Muscle layer of duodenum (tissue), 2 donors: Measurements from ENCODE around the gene HECW1.
"Not testable (repeated sequence)": the region's sequence is repeated elsewhere in the genome, so short reads cannot be mapped to it uniquely, and the experiment has no call there.

ENCODE experiments used
- H3K27ac ChIP-seq: one replicate; pipeline ENCODE4 v1.7.0; 2013; ENCODE audit warnings: mild to moderate bottlenecking, low read length
- H3K27me3 ChIP-seq: one replicate; pipeline ENCODE4 v1.7.0; 2013; ENCODE audit warnings: low read depth, mild to moderate bottlenecking, control low read depth, low read length
- H3K36me3 ChIP-seq, 2 donors: one replicate each; pipeline ENCODE4 v1.7.0; 2013; ENCODE audit warnings: low read length in 2 of 2, control low read depth in 1 of 2, mild to moderate bottlenecking in 1 of 2; ENCODE audit not compliant: insufficient read depth in 2 of 2, control insufficient read depth in 1 of 2
- H3K4me1 ChIP-seq, 2 donors: one replicate each; pipeline ENCODE4 v1.7.0; 2013; ENCODE audit warnings: low read length in 2 of 2, mild to moderate bottlenecking in 2 of 2, control low read depth in 1 of 2, moderate library complexity in 1 of 2; ENCODE audit not compliant: insufficient read depth in 2 of 2, control insufficient read depth in 1 of 2
- H3K4me3 ChIP-seq, 2 donors: one replicate each; pipeline ENCODE4 v1.7.0; 2013; ENCODE audit warnings: low read length in 2 of 2, low read depth in 1 of 2, mild to moderate bottlenecking in 1 of 2
- H3K9me3 ChIP-seq, 2 donors: one replicate each; pipeline ENCODE4 v1.7.0; 2013; ENCODE audit warnings: low read length in 2 of 2, control low read depth in 1 of 2, mild to moderate bottlenecking in 1 of 2; ENCODE audit not compliant: control insufficient read depth in 1 of 2
- donor health status: healthy.

Gene HECW1

GRCh38 chr7:43481902-43482678, 369.6 kb downstream of the HECW1 start:
- no peaks in the 10 kb centered on the region for H3K27me3 ChIP-seq
- no peak overlapping the region for H3K4me3 ChIP-seq
- no peak overlapping the region for H3K27ac ChIP-seq
- H3K4me1 ChIP-seq: no peaks in the 10 kb centered on the region
- no peaks in the 10 kb centered on the region for H3K9me3 ChIP-seq
- no peaks in the 10 kb centered on the region for H3K36me3 ChIP-seq

- Histone ChIP-seq H3K4me3 (no peak overlapping the region), H3K9me3 (no peaks in the 10 kb centered on the region), H3K36me3 (no peaks in the 10 kb centered on the region), H3K4me1 (no peaks in the 10 kb centered on the region), H3K27ac (no peak overlapping the region), H3K27me3 (no peaks in the 10 kb centered on the region)
Observed at GRCh38 chr7:43482679-43483252, 370.3 kb downstream of the HECW1 start.

GRCh38 chr7:43484678-43485395, 372.4 kb downstream of the HECW1 start:
- no peaks in the 10 kb centered on the region for H3K9me3 ChIP-seq
- no peak overlapping the region for H3K4me3 ChIP-seq
- no peaks in the 10 kb centered on the region for H3K36me3 ChIP-seq
- H3K4me1 ChIP-seq: peaks cover 0 to 4% of the 10 kb centered on the region in 2 donors
- H3K27ac ChIP-seq: no peak overlapping the region
- H3K27me3 ChIP-seq: no peaks in the 10 kb centered on the region

GRCh38 chr7:43485580-43485979, 373.1 kb downstream of the HECW1 start:
- H3K9me3 ChIP-seq: no peaks in the 10 kb centered on the region
- H3K27me3 ChIP-seq: no peaks in the 10 kb centered on the region
- no peaks in the 10 kb centered on the region for H3K36me3 ChIP-seq
- peaks cover 0 to 4% of the 10 kb centered on the region in 2 donors for H3K4me1 ChIP-seq
- no peak overlapping the region for H3K4me3 ChIP-seq
- H3K27ac ChIP-seq: no peak overlapping the region

DNA sequence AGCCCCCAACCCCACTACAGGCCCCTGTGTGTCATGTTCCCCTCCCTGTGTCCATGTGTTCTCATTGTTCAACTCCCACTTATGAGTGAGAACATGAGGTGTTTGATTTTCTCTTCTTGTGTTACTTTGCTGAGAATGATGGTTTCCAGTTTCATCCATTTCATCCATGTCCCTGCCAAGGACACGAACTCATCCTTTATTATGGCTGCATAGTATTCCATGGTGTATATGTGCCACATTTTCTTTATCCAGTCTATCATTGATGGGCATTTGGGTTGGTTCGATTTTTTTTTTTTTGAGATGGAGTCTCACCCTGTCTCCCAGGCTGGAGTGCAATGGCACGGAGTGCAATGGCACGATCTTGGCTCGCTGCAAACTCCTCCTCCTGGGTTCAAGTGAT, 373.6 kb downstream of the HECW1 start:
- H3K4me3 ChIP-seq, H3K9me3 ChIP-seq, H3K4me1 ChIP-seq: not testable (repeated sequence)

DNA sequence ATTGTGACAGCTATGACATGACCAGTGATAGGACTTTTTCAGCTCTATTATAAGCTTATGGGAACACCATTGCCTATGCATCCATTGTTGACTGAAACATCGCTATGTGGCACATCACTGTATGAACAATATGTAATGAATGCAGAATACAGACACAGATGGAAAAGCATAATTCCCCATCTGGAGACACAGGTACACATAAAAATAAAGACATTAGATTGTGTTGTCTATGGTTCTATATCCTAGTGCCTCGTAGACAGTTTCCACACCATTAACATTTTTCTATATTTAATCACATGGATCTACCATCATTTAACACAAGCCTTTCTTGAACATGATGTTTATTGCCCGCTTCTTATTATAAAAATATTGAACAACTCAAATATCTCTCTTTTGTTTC, 374.2 kb downstream of the HECW1 start:
- Histone ChIP-seq H3K4me3 (no peak overlapping the region), H3K36me3 (no peaks in the 10 kb centered on the region), H3K9me3 (no peaks in the 10 kb centered on the region), H3K4me1 (peaks cover 0 to 4% of the 10 kb centered on the region in 2 donors), H3K27me3 (no peaks in the 10 kb centered on the region), H3K27ac (no peak overlapping the region)

More for the DNA sequence above, 373.6 kb downstream of the HECW1 start:
- H3K27ac ChIP-seq, H3K27me3 ChIP-seq, H3K36me3 ChIP-seq: not testable (repeated sequence)

DNA sequence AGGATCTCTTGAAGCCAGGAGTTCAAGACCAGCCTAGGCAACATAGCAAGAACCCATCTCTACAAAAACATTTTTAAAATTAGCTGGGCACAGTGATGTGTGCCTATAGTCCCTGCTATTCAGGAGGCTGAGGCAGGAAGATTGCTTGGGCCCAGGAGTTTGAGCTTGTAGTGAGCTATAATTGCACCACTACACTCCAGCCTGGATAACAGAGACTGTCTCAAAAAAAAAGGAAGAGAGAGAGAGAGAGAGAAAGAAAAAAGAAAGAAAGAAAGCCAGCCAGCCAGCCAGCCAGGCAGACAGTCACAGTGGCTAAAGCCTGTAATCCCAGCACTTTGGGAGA, 375.3 kb downstream of the HECW1 start:
- no peak overlapping the region for H3K4me3 ChIP-seq
- no peaks in the 10 kb centered on the region for H3K27me3 ChIP-seq
- H3K27ac ChIP-seq: no peak overlapping the region
- H3K36me3 ChIP-seq: no peaks in the 10 kb centered on the region
- peaks cover 0 to 4% of the 10 kb centered on the region in 2 donors for H3K4me1 ChIP-seq
- H3K9me3 ChIP-seq: no peaks in the 10 kb centered on the region

DNA sequence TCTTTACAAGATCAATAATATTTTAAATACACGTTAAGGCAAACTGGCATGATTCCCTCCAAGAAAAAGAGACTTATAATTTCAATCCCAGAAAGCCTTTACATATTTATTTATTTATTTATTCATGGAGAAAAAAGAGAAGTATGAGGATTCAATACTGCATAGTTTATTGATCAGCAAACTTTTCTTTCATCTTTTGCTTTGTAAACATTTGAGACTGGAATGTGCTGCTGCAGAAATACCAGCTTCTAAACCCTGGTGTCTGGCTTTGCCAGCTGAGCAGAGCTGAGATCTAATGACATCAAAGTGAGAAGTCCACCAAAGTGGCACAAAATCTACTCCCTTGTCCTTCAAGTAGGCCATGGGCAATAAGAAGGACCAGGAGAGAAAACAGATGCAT, 376.8 kb downstream of the HECW1 start:
- Histone ChIP-seq H3K36me3 (no peaks in the 10 kb centered on the region), H3K4me1 (peaks cover 0 to 4% of the 10 kb centered on the region in 2 donors), H3K9me3 (no peaks in the 10 kb centered on the region), H3K27ac (no peak overlapping the region), H3K27me3 (no peaks in the 10 kb centered on the region), H3K4me3 (no peak overlapping the region)

DNA sequence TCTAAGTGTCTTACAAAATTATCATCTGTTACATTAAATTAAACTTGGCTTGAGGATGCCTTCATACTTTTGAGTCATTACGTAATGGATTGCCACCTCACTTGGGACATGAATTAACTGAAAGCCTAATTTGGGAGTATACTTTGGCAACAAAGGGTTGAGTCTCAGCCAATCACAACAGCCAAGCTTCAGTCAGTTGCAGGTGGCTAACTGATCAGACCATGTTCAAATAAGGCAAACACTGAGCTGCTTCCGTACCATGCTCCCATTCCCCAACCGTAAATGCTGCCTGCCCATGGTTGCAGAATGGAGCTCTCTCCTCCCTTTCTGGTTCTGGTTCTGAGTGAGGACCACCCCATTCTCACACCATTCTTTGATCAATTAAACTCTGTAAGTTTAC, 377.6 kb downstream of the HECW1 start:
- Histone ChIP-seq H3K4me1 (peaks cover 0 to 4% of the 10 kb centered on the region in 2 donors), H3K27me3 (no peaks in the 10 kb centered on the region), H3K9me3 (no peaks in the 10 kb centered on the region), H3K36me3 (no peaks in the 10 kb centered on the region), H3K27ac (no peak overlapping the region), H3K4me3 (no peak overlapping the region)

DNA sequence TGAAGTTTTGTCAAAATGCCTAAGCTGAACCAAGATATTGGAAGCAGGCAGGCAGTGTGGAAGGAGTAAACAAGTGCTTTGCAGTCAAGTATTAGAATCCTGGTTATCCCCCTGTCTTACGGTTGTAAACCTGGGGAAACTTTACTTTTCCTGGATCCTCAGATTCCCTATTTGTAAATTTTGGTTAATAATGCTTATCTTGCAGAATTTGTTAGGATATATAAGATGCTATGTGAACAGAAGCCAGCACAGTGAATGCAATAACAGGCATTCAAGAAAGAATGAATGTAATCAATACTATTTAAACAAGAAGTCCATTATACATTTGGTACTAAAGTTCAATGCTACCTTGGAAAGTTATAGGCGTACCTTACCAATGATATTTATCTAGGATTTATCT, 378.7 kb downstream of the HECW1 start:
- Histone ChIP-seq H3K4me3 (no peak overlapping the region), H3K27ac (no peak overlapping the region), H3K4me1 (peaks cover 0 to 4% of the 10 kb centered on the region in 2 donors), H3K36me3 (no peaks in the 10 kb centered on the region), H3K27me3 (no peaks in the 10 kb centered on the region), H3K9me3 (no peaks in the 10 kb centered on the region)

DNA sequence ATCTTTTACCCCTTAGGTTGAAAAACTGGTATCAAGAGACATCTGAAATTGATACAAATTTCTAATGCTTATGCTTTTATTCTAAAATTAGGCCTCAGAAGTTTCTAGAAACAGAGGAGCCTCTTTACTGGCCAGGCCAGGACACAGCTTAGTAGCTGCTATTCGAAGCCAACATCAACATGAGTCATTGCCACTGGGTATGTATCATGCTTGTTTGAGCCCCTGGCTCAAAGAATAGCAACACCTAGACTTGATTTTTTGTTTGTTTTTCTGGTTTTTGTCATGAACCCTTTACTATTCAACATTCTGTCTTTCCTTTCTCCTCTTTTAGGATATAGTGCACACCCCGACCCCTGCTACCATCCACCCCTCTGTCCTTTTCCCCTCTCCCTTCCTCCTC, 379.5 kb downstream of the HECW1 start:
- no peaks in the 10 kb centered on the region for H3K36me3 ChIP-seq
- no peak overlapping the region for H3K4me3 ChIP-seq
- peaks cover 0 to 4% of the 10 kb centered on the region in 2 donors for H3K4me1 ChIP-seq

More for the DNA sequence above, 379.5 kb downstream of the HECW1 start:
- no peaks in the 10 kb centered on the region for H3K27me3 ChIP-seq
- H3K9me3 ChIP-seq: no peaks in the 10 kb centered on the region
- no peak overlapping the region for H3K27ac ChIP-seq
